Measurements from ENCODE around the gene SLC9A9.

DNA sequence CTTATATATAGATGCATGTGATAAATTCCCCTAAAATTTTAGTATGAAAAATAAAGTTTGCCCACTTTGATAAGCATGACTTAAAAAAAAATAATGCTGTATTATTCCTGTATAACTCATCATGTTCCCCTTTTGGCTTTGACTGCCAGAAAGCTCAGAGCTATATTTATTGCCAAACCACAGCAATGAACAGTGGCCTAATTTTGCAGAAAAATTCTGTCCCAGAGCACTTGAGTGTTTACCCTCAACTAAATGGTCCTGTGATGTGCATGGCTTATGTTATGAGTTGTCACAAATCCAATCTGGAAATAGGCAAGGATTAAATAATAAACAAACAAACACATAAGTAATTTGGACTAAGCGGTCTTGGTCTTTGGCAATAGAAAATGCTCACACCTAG, 276.7 kb downstream of the SLC9A9 start:
- TF ChIP-seq EZH2 (IDR thresholded peaks at IDR 0.05; ENCODE audit: borderline replicate concordance): no peak
- TF ChIP-seq, protein P1, sequence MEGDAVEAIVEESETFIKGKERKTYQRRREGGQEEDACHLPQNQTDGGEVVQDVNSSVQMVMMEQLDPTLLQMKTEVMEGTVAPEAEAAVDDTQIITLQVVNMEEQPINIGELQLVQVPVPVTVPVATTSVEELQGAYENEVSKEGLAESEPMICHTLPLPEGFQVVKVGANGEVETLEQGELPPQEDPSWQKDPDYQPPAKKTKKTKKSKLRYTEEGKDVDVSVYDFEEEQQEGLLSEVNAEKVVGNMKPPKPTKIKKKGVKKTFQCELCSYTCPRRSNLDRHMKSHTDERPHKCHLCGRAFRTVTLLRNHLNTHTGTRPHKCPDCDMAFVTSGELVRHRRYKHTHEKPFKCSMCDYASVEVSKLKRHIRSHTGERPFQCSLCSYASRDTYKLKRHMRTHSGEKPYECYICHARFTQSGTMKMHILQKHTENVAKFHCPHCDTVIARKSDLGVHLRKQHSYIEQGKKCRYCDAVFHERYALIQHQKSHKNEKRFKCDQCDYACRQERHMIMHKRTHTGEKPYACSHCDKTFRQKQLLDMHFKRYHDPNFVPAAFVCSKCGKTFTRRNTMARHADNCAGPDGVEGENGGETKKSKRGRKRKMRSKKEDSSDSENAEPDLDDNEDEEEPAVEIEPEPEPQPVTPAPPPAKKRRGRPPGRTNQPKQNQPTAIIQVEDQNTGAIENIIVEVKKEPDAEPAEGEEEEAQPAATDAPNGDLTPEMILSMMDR (IDR thresholded peaks at IDR 0.05; ENCODE audit: poor library complexity): no peak
